ENCODE measurements around the gene PALM3.

DNA sequence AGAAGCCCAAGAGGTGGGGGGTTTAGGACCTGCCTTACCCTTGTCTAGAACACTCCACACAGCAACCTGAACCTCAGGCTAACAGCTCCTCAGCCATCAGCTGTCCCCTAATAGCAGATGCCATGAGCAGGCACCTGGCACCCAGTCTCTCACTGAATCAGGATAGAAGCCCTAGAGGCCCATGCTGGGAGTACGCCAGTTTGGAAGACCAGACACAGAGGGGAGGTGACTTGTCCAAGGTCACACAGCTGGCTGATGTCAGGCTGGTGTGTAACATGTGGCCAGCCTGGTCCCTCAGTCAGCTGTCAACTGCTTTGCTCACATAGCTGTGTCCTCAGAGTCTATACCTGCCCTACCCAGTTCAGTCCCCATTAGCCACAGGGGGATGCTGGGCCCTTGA is 41.4 kb upstream of the PALM3 start:
- TF ChIP-seq, protein P1, sequence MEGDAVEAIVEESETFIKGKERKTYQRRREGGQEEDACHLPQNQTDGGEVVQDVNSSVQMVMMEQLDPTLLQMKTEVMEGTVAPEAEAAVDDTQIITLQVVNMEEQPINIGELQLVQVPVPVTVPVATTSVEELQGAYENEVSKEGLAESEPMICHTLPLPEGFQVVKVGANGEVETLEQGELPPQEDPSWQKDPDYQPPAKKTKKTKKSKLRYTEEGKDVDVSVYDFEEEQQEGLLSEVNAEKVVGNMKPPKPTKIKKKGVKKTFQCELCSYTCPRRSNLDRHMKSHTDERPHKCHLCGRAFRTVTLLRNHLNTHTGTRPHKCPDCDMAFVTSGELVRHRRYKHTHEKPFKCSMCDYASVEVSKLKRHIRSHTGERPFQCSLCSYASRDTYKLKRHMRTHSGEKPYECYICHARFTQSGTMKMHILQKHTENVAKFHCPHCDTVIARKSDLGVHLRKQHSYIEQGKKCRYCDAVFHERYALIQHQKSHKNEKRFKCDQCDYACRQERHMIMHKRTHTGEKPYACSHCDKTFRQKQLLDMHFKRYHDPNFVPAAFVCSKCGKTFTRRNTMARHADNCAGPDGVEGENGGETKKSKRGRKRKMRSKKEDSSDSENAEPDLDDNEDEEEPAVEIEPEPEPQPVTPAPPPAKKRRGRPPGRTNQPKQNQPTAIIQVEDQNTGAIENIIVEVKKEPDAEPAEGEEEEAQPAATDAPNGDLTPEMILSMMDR (IDR thresholded peaks at IDR 0.05), result no peak
- no peak for TF ChIP-seq POLR2A (IDR thresholded peaks at IDR 0.05)
